Left lung (tissue), 10 donors: ENCODE measurements around the gene ZNF726. TPM values are rescaled to one million over a fixed set of nuclear protein-coding genes. Genes with fewer than 3 reads are reported as not detected.
"Not testable (repeated sequence)": the region's sequence is repeated elsewhere in the genome, so short reads cannot be mapped to it uniquely, and the experiment has no call there.

Experiments
- ATAC-seq: fragments of 200-7000 bp; cut with Tn5 transposase; one replicate; pipeline ENCODE4 v1.9.1; 2020; ENCODE audit warnings: moderate library complexity
- DNase-seq, 4 donors: peaks; one replicate each; pipeline ENCODE4 v3.0.0-alpha.2; 2013 to 2020
- H3K27ac ChIP-seq, 2 donors: fragments of 200-600 bp; sonication (generic) in 1 of 2; one replicate each; pipeline versions ENCODE4 v1.5.0 to v1.8.0; 2020 to 2021
- H3K27me3 ChIP-seq, 2 donors: fragments of 200-600 bp; sonication (generic) in 1 of 2; one replicate each; pipeline versions ENCODE4 v1.5.0 to v1.8.0; 2020 to 2021
- H3K36me3 ChIP-seq, 2 donors: fragments of 200-600 bp; sonication (generic) in 1 of 2; one replicate each; pipeline versions ENCODE4 v1.5.0 to v1.8.0; 2020 to 2021
- H3K4me1 ChIP-seq, 2 donors: fragments of 200-600 bp; one replicate each; pipeline ENCODE4 v1.8.0; 2021
- H3K4me3 ChIP-seq, 2 donors: fragments of 200-600 bp; sonication (generic) in 1 of 2; one replicate each; pipeline versions ENCODE4 v1.5.0 to v1.8.0; 2020 to 2021; ENCODE audit warnings: mild to moderate bottlenecking in 1 of 2
- H3K9me3 ChIP-seq, 2 donors: fragments of 200-600 bp; sonication (generic) in 1 of 2; one replicate each; pipeline versions ENCODE4 v1.5.0 to v1.8.0; 2020 to 2021
- CTCF ChIP-seq, 2 donors: fragments of 200-600 bp; sonication (generic) in 1 of 2; IDR thresholded peaks; one replicate each; pipeline versions ENCODE4 v1.5.0 to v1.8.0; 2021; ENCODE audit warnings: antibody characterized with exemption in 2 of 2
- intact Hi-C, 2 donors: fragments of 100-400 bp; cut with DNase I; formaldehyde crosslinking; loops; one replicate each; pipeline versions ENCODE4 v1.11.2 to v1.14.2; 2022
- polyA plus RNA-seq, 6 donors: library from polyadenylated mRNA; unstranded; fragments of 120-200 nt; gene quantifications; one replicate each; pipeline ENCODE4 v1.2.1, GENCODE V29; 2013; ENCODE audit not compliant: insufficient read length in 6 of 6
- total RNA-seq, 2 donors: library from RNA; stranded (reverse); fragmentation: NEBNext Ultra II Directional; extraction: Animal tissue kit (Norgen Biotek cat#: 25700); gene quantifications; one replicate each; pipeline ENCODE4 v1.2.1, GENCODE V29; 2021
- donor health status: DM: no; HTN: yes; CAD: no.
- donor health status: DM: no; HTN: no; CAD: no.

Gene ZNF726
- total and polyA plus RNA-seq, 8 donors, result 4.0 to 19.4 (median 13.2) TPM

- H3K27me3 ChIP-seq, result no peaks in the 10 kb centered on the region
- H3K27ac ChIP-seq, result no peak overlapping the region
- peaks cover 0 to 35% of the 10 kb centered on the region in 2 donors for H3K9me3 ChIP-seq
- H3K36me3 ChIP-seq, result no peaks in the 10 kb centered on the region
- ATAC-seq (no peak), DNase-seq (no peak)
- no peak for TF ChIP-seq CTCF (IDR thresholded peaks at IDR 0.05)
- intact Hi-C loops, result no loop called here
- no peaks in the 10 kb centered on the region for H3K4me1 ChIP-seq
- no peak overlapping the region for H3K4me3 ChIP-seq
Measured at GRCh38 chr19:23956051-23956450, 41.4 kb downstream of the ZNF726 start.

GRCh38 chr19:23957660-23958281 is 43.1 kb downstream of the ZNF726 start:
- no peak overlapping the region for H3K4me3 ChIP-seq
- peaks cover 0 to 30% of the 10 kb centered on the region in 2 donors for H3K9me3 ChIP-seq
- DNase-seq (peak in 1 of 4 donors; percentile 46), ATAC-seq (peak; percentile 84)
- no peaks in the 10 kb centered on the region for H3K36me3 ChIP-seq
- no peaks in the 10 kb centered on the region for H3K27me3 ChIP-seq
- H3K27ac ChIP-seq, result no peak overlapping the region
- intact Hi-C loops, result no loop called here
- no peaks in the 10 kb centered on the region for H3K4me1 ChIP-seq
- no peak for TF ChIP-seq CTCF (IDR thresholded peaks at IDR 0.05)

- H3K36me3 ChIP-seq, H3K27me3 ChIP-seq, H3K4me1 ChIP-seq, H3K4me3 ChIP-seq, H3K27ac ChIP-seq, intact Hi-C loops, ATAC-seq: not testable (repeated sequence)
- peak in 1 of 4 donors; percentile 56 for DNase-seq
- peaks cover 0 to 20% of the 10 kb centered on the region in 2 donors for H3K9me3 ChIP-seq
Measured at GRCh38 chr19:23963396-23963795, 48.7 kb downstream of the ZNF726 start.

GRCh38 chr19:23963881-23964280 is 49.2 kb downstream of the ZNF726 start:
- H3K4me3 ChIP-seq, H3K4me1 ChIP-seq, intact Hi-C loops, ATAC-seq, H3K36me3 ChIP-seq, H3K27ac ChIP-seq, H3K27me3 ChIP-seq: not testable (repeated sequence)
- peaks cover 0 to 17% of the 10 kb centered on the region in 2 donors for H3K9me3 ChIP-seq
- DNase-seq, result peak in 1 of 4 donors; percentile 61

- H3K27me3 ChIP-seq, H3K36me3 ChIP-seq, H3K4me1 ChIP-seq, ATAC-seq, intact Hi-C loops, H3K4me3 ChIP-seq, H3K27ac ChIP-seq: not testable (repeated sequence)
- DNase-seq, result peak in 1 of 4 donors; percentile 61
- H3K9me3 ChIP-seq, result peaks cover 0 to 17% of the 10 kb centered on the region in 2 donors
Measured at GRCh38 chr19:23964334-23964733, 49.6 kb downstream of the ZNF726 start.

- DNase-seq (no peak), ATAC-seq (no peak)
- H3K4me3 ChIP-seq, result no peak overlapping the region
- TF ChIP-seq CTCF (IDR thresholded peaks at IDR 0.05), result no peak
- no peaks in the 10 kb centered on the region for H3K36me3 ChIP-seq
- H3K4me1 ChIP-seq, result no peaks in the 10 kb centered on the region
- H3K9me3 ChIP-seq, result peaks cover 0 to 2% of the 10 kb centered on the region in 2 donors
- peaks cover 13 to 43% of the 10 kb centered on the region in 2 donors for H3K27me3 ChIP-seq
- intact Hi-C loops, result loop anchor here in 1 of 2 donors (5.0 kb wide), 1 partner anchor 97 kb away; no protein-coding TSS in a partner anchor
- H3K27ac ChIP-seq, result no peak overlapping the region
Measured at GRCh38 chr19:23969630-23970029, 54.9 kb downstream of the ZNF726 start.

- no peak overlapping the region for H3K4me3 ChIP-seq
- no peak overlapping the region for H3K27ac ChIP-seq
- intact Hi-C loops, result no loop called here
- peaks cover 13 to 43% of the 10 kb centered on the region in 2 donors for H3K27me3 ChIP-seq
- no peak for TF ChIP-seq CTCF (IDR thresholded peaks at IDR 0.05)
- no peaks in the 10 kb centered on the region for H3K4me1 ChIP-seq
- no peaks in the 10 kb centered on the region for H3K9me3 ChIP-seq
- no peak for ATAC-seq
- no peaks in the 10 kb centered on the region for H3K36me3 ChIP-seq
- DNase-seq, result peak in 2 of 4 donors; percentile 2 to 73
Measured at GRCh38 chr19:23971598-23971997, 56.9 kb downstream of the ZNF726 start.
